DMS 273 (cell line): Measurements from ENCODE around the gene MISP.

ENCODE experiments used
- DNase-seq: peaks from one replicate; lab custom pipeline; 2025; ENCODE audit not compliant: unreplicated experiment; lab: John Stamatoyannopoulos, UW

MISP gene

GRCh38 chr19:795691-796581 lies 45.0 kb downstream of the MISP start:
- no peak for DNase-seq

- DNase-seq, result peak; percentile 100
Measured at GRCh38 chr19:796692-797527, 46.0 kb downstream of the MISP start, which contains the start of gene PTBP1. PTBP1 (plus strand) TSS chr19:797452; CDS start chr19:797498, 46 bp downstream.

- DNase-seq, result peak; percentile 98
Measured at GRCh38 chr19:797528-798414, 46.9 kb downstream of the MISP start.

- DNase-seq, result no peak
Measured at GRCh38 chr19:798415-799075, 47.6 kb downstream of the MISP start.

GRCh38 chr19:799076-799881 lies 48.4 kb downstream of the MISP start:
- DNase-seq, result peak; percentile 83

- no peak for DNase-seq
Measured at GRCh38 chr19:800360-801029, 49.6 kb downstream of the MISP start.

- peak; percentile 71 for DNase-seq
Measured at GRCh38 chr19:801030-801860, 50.3 kb downstream of the MISP start.

- DNase-seq, result no peak
Measured at GRCh38 chr19:801861-802497, 51.1 kb downstream of the MISP start.

GRCh38 chr19:802498-803098 lies 51.7 kb downstream of the MISP start:
- no peak for DNase-seq

GRCh38 chr19:803099-803561 lies 52.2 kb downstream of the MISP start:
- no peak for DNase-seq

GRCh38 chr19:803686-804418 lies 52.9 kb downstream of the MISP start:
- DNase-seq, result no peak

GRCh38 chr19:804419-805165 lies 53.7 kb downstream of the MISP start:
- DNase-seq, result no peak

- DNase-seq, result no peak
Measured at GRCh38 chr19:805166-805551, 54.2 kb downstream of the MISP start.

- no peak for DNase-seq
Measured at GRCh38 chr19:805600-806550, 55.0 kb downstream of the MISP start.
